GM12891 (cell line): ENCODE data around the gene SEL1L.

Source experiments
- POLR2A ChIP-seq: IDR thresholded peaks from 2 replicates; pipeline ENCODE4 v1.6.1; 2011; ENCODE audit warnings: low read depth, low read length, control low read depth
- POLR2AphosphoS5 ChIP-seq: IDR thresholded peaks from 2 replicates; pipeline ENCODE4 v1.6.1; 2011; ENCODE audit warnings: low read depth, low read length, control low read depth
- SPI1 ChIP-seq: IDR thresholded peaks from 2 replicates; pipeline ENCODE4 v1.6.1; 2011; ENCODE audit warnings: low read depth, low read length, control low read depth

- TF ChIP-seq POLR2A (no peak), SPI1 (no peak), POLR2AphosphoS5 (no peak)
Observed at GRCh38 chr14:81449114-81449513, 84.5 kb downstream of the SEL1L start.
